ENCODE data around the gene SDHAF2.
"Not testable (repeated sequence)": the region's sequence is repeated elsewhere in the genome, so short reads cannot be mapped to it uniquely, and the experiment has no call there.

Gene SDHAF2

GRCh38 chr11:61475433-61475832 is 45.5 kb downstream of the SDHAF2 start:
- FAIRE-seq (no peak), DNase-seq (ENCODE audit: low spot score) (no peak)

- FAIRE-seq (no peak), DNase-seq (ENCODE audit: low spot score) (no peak)
Measured at GRCh38 chr11:61476371-61476770, 46.4 kb downstream of the SDHAF2 start.

- FAIRE-seq (no peak), DNase-seq (ENCODE audit: low spot score) (no peak)
Measured at GRCh38 chr11:61477126-61477525, 47.2 kb downstream of the SDHAF2 start.

- FAIRE-seq, result no peak
- DNase-seq (ENCODE audit: low spot score), result peak; percentile 70
Measured at GRCh38 chr11:61477727-61478148, 47.8 kb downstream of the SDHAF2 start.

- DNase-seq (ENCODE audit: low spot score); FAIRE-seq: not testable (repeated sequence)
Measured at GRCh38 chr11:61479360-61480058, 49.6 kb downstream of the SDHAF2 start.

- DNase-seq (ENCODE audit: low spot score) (no peak), FAIRE-seq (no peak)
Measured at GRCh38 chr11:61480261-61480993, 50.5 kb downstream of the SDHAF2 start.

- DNase-seq (ENCODE audit: low spot score) (peak; percentile 50), FAIRE-seq (no peak)
Measured at GRCh38 chr11:61480994-61481335, 51.0 kb downstream of the SDHAF2 start.

GRCh38 chr11:61481806-61482205 is 51.9 kb downstream of the SDHAF2 start:
- no peak for FAIRE-seq
- no peak for DNase-seq (ENCODE audit: low spot score)

GRCh38 chr11:61482513-61482912 is 52.6 kb downstream of the SDHAF2 start:
- FAIRE-seq, result no peak
- peak; percentile 47 for DNase-seq (ENCODE audit: low spot score)

GRCh38 chr11:61484541-61484940 is 54.6 kb downstream of the SDHAF2 start:
- DNase-seq (ENCODE audit: low spot score), result no peak

GRCh38 chr11:61485080-61485479 is 55.2 kb downstream of the SDHAF2 start:
- DNase-seq (ENCODE audit: low spot score), result no peak
- FAIRE-seq, result no peak

More at GRCh38 chr11:61484541-61484940, 54.6 kb downstream of the SDHAF2 start:
- no peak for FAIRE-seq

- DNase-seq (ENCODE audit: low spot score) (no peak), FAIRE-seq (peak; percentile 30)
Measured at GRCh38 chr11:61486011-61486620, 56.2 kb downstream of the SDHAF2 start.

- DNase-seq (ENCODE audit: low spot score) (no peak), FAIRE-seq (no peak)
Measured at GRCh38 chr11:61486779-61487178, 56.9 kb downstream of the SDHAF2 start.

- FAIRE-seq (no peak), DNase-seq (ENCODE audit: low spot score) (no peak)
Measured at GRCh38 chr11:61487342-61488025, 57.6 kb downstream of the SDHAF2 start.

- FAIRE-seq (no peak), DNase-seq (ENCODE audit: low spot score) (no peak)
Measured at GRCh38 chr11:61488651-61489291, 58.8 kb downstream of the SDHAF2 start.

GRCh38 chr11:61489833-61490721 is 60.2 kb downstream of the SDHAF2 start:
- FAIRE-seq (no peak), DNase-seq (ENCODE audit: low spot score) (no peak)

GRCh38 chr11:61491736-61492395 is 61.9 kb downstream of the SDHAF2 start:
- no peak for DNase-seq (ENCODE audit: low spot score)
- no peak for FAIRE-seq

- no peak for FAIRE-seq
- no peak for DNase-seq (ENCODE audit: low spot score)
Measured at GRCh38 chr11:61494381-61494961, 64.5 kb downstream of the SDHAF2 start.

GRCh38 chr11:61495801-61496601 is 66.1 kb downstream of the SDHAF2 start:
- no peak for DNase-seq (ENCODE audit: low spot score)
- no peak for FAIRE-seq

All from urothelium cell line (cell line).